Activated T-cell treated with anti-CD3 and anti-CD28 coated beads, Interleukin-2, amount 50 U/mL, for 72 hours (primary cell): ENCODE measurements around the gene NR1I3. TPM values are rescaled to one million over a fixed set of nuclear protein-coding genes. Genes with fewer than 3 reads are reported as not detected.
A peak's percentile ranks its signal among the peaks of the same experiment; 100 is the strongest.

Experiments used
- ATAC-seq, 2 donors: fragments of 150-1000 bp; cut with Tn5 transposase; replicated peaks in 1 of 2; 2 replicates each; pipeline ENCODE4 v1.10.0; 2021; ENCODE audit warnings: moderate library complexity in 2 of 2, mild to moderate bottlenecking in 1 of 2
- DNase-seq, 2 donors: peaks; one replicate each; pipeline ENCODE4 v3.0.0; 2021 to 2022; ENCODE audit warnings: mixed read lengths in 1 of 2
- H3K27ac Mint-ChIP-seq: one replicate; pipeline ENCODE4 v1.8.0; 2022; ENCODE audit warnings: mild to moderate bottlenecking, moderate library complexity, mixed read lengths
- H3K27me3 Mint-ChIP-seq: one replicate; pipeline ENCODE4 v1.8.0; 2022; ENCODE audit warnings: low read depth, mixed read lengths
- H3K36me3 Mint-ChIP-seq, 2 donors: one replicate each; pipeline ENCODE4 v1.8.0; 2022; ENCODE audit warnings: mixed read lengths in 2 of 2, mild to moderate bottlenecking in 1 of 2; ENCODE audit not compliant: insufficient read depth in 2 of 2
- H3K4me1 Mint-ChIP-seq: one replicate; pipeline ENCODE4 v1.8.0; 2022; ENCODE audit warnings: low read depth, mixed read lengths
- H3K4me3 Mint-ChIP-seq, 2 donors: one replicate each; pipeline ENCODE4 v1.8.0; 2022; ENCODE audit warnings: mild to moderate bottlenecking in 2 of 2, mixed read lengths in 2 of 2, moderate library complexity in 2 of 2
- H3K9me3 Mint-ChIP-seq, 2 donors: one replicate each; pipeline ENCODE4 v1.8.0; 2022; ENCODE audit warnings: mixed read lengths in 2 of 2
- total RNA-seq, 2 donors: library from RNA; stranded (reverse); gene quantifications; one replicate each; pipeline ENCODE4 v1.2.3, GENCODE V29; 2022

The NR1I3 gene
- total RNA-seq, 2 donors from 2014 or later: not detected

GRCh38 chr1:161223805-161224694, 14.0 kb downstream of the NR1I3 start:
- Mint-ChIP-seq H3K36me3 (peaks cover 1% of the 10 kb centered on the region in 2 donors), H3K4me1 (peaks cover 42% of the 10 kb centered on the region), H3K27me3 (no peaks in the 10 kb centered on the region), H3K27ac (no peak overlapping the region), H3K4me3 (no peak overlapping the region), H3K9me3 (no peaks in the 10 kb centered on the region)
- no peak for DNase-seq
- ATAC-seq: no peak

- no peak for DNase-seq
- H3K36me3 Mint-ChIP-seq: peaks cover 1% of the 10 kb centered on the region in 2 donors
- H3K27me3 Mint-ChIP-seq: no peaks in the 10 kb centered on the region
- H3K4me1 Mint-ChIP-seq: peaks cover 48% of the 10 kb centered on the region
- no peak for ATAC-seq
- no peaks in the 10 kb centered on the region for H3K9me3 Mint-ChIP-seq
- H3K27ac Mint-ChIP-seq: no peak overlapping the region
- no peak overlapping the region for H3K4me3 Mint-ChIP-seq
Observed at GRCh38 chr1:161222175-161223019, 15.6 kb downstream of the NR1I3 start.

GRCh38 chr1:161220002-161220401, 18.0 kb downstream of the NR1I3 start:
- no peaks in the 10 kb centered on the region for H3K27me3 Mint-ChIP-seq
- H3K4me3 Mint-ChIP-seq: no peak overlapping the region
- DNase-seq (no peak), ATAC-seq (no peak)
- H3K4me1 Mint-ChIP-seq: peaks cover 40% of the 10 kb centered on the region
- peaks cover 0 to 1% of the 10 kb centered on the region in 2 donors for H3K36me3 Mint-ChIP-seq
- H3K9me3 Mint-ChIP-seq: no peaks in the 10 kb centered on the region
- H3K27ac Mint-ChIP-seq: no peak overlapping the region

GRCh38 chr1:161219078-161219892, 18.7 kb downstream of the NR1I3 start:
- DNase-seq (no peak), ATAC-seq (no peak)
- Mint-ChIP-seq H3K27me3 (no peaks in the 10 kb centered on the region), H3K36me3 (peaks cover 2 to 7% of the 10 kb centered on the region in 2 donors), H3K9me3 (no peaks in the 10 kb centered on the region), H3K4me1 (peaks cover 40% of the 10 kb centered on the region), H3K27ac (no peak overlapping the region), H3K4me3 (no peak overlapping the region)

- Mint-ChIP-seq H3K36me3 (peaks cover 5 to 8% of the 10 kb centered on the region in 2 donors), H3K9me3 (no peaks in the 10 kb centered on the region), H3K4me3 (no peak overlapping the region), H3K4me1 (peaks cover 40% of the 10 kb centered on the region), H3K27ac (no peak overlapping the region), H3K27me3 (no peaks in the 10 kb centered on the region)
- DNase-seq (no peak), ATAC-seq (no peak)
Observed at GRCh38 chr1:161218301-161219077, 19.5 kb downstream of the NR1I3 start.

GRCh38 chr1:161217831-161218230, 20.2 kb downstream of the NR1I3 start:
- H3K4me3 Mint-ChIP-seq: peak overlapping the region in 1 of 2 donors; percentile 22
- H3K4me1 Mint-ChIP-seq: peaks cover 40% of the 10 kb centered on the region
- DNase-seq: no peak
- no peak overlapping the region for H3K27ac Mint-ChIP-seq
- H3K36me3 Mint-ChIP-seq: peaks cover 7 to 11% of the 10 kb centered on the region in 2 donors
- H3K27me3 Mint-ChIP-seq: no peaks in the 10 kb centered on the region
- ATAC-seq: peak in 1 of 2 donors; percentile 8
- no peaks in the 10 kb centered on the region for H3K9me3 Mint-ChIP-seq

- ATAC-seq (peak; percentile 63 to 76), DNase-seq (no peak)
- peaks cover 40% of the 10 kb centered on the region for H3K4me1 Mint-ChIP-seq
- H3K27ac Mint-ChIP-seq: no peak overlapping the region
- H3K27me3 Mint-ChIP-seq: no peaks in the 10 kb centered on the region
- no peaks in the 10 kb centered on the region for H3K9me3 Mint-ChIP-seq
- peaks cover 7 to 11% of the 10 kb centered on the region in 2 donors for H3K36me3 Mint-ChIP-seq
- peak overlapping the region in 1 of 2 donors; percentile 6 for H3K4me3 Mint-ChIP-seq
Observed at GRCh38 chr1:161216945-161217712, 20.9 kb downstream of the NR1I3 start.

GRCh38 chr1:161215076-161215475, 22.9 kb downstream of the NR1I3 start, which contains the start of gene FCER1G:
FCER1G (plus strand) TSS chr1:161215295; CDS start chr1:161215322, 27 bp downstream.
- H3K4me3 Mint-ChIP-seq: peak within 1 kb of the TSS in 1 of 2 donors; percentile 18
- peaks cover 9 to 20% of the 10 kb centered on the region in 2 donors for H3K36me3 Mint-ChIP-seq
- DNase-seq (no peak), ATAC-seq (no peak)
- H3K4me1 Mint-ChIP-seq: peaks cover 40% of the 10 kb centered on the region
- no peaks in the 10 kb centered on the region for H3K27me3 Mint-ChIP-seq
- peak within 1 kb of the TSS; percentile 17 for H3K27ac Mint-ChIP-seq
- no peaks in the 10 kb centered on the region for H3K9me3 Mint-ChIP-seq

GRCh38 chr1:161214369-161214768, 23.6 kb downstream of the NR1I3 start:
- H3K27me3 Mint-ChIP-seq: no peaks in the 10 kb centered on the region
- DNase-seq (no peak), ATAC-seq (no peak)
- H3K9me3 Mint-ChIP-seq: no peaks in the 10 kb centered on the region
- H3K4me3 Mint-ChIP-seq: no peak overlapping the region
- peak overlapping the region; percentile 17 for H3K27ac Mint-ChIP-seq
- peaks cover 10 to 26% of the 10 kb centered on the region in 2 donors for H3K36me3 Mint-ChIP-seq
- H3K4me1 Mint-ChIP-seq: peaks cover 40% of the 10 kb centered on the region

- H3K4me3 Mint-ChIP-seq: no peak overlapping the region
- no peak overlapping the region for H3K27ac Mint-ChIP-seq
- no peaks in the 10 kb centered on the region for H3K27me3 Mint-ChIP-seq
- ATAC-seq: peak; percentile 91 to 94
- H3K36me3 Mint-ChIP-seq: peaks cover 14 to 31% of the 10 kb centered on the region in 2 donors
- no peaks in the 10 kb centered on the region for H3K9me3 Mint-ChIP-seq
- H3K4me1 Mint-ChIP-seq: peaks cover 25% of the 10 kb centered on the region
- DNase-seq: peak; percentile 78 to 80
Observed at GRCh38 chr1:161209790-161210409, 28.1 kb downstream of the NR1I3 start.

- no peak for DNase-seq
- H3K36me3 Mint-ChIP-seq: peaks cover 14 to 30% of the 10 kb centered on the region in 2 donors
Observed at GRCh38 chr1:161207173-161207572, 30.8 kb downstream of the NR1I3 start.

More at GRCh38 chr1:161207173-161207572, 30.8 kb downstream of the NR1I3 start:
- ATAC-seq: no peak
- Mint-ChIP-seq H3K4me1 (peaks cover 46% of the 10 kb centered on the region), H3K4me3 (no peak overlapping the region), H3K27me3 (no peaks in the 10 kb centered on the region), H3K9me3 (no peaks in the 10 kb centered on the region), H3K27ac (no peak overlapping the region)
